Heart left ventricle (tissue), 13 donors: ENCODE results near the gene NUP133.

Experiments
- POLR2A ChIP-seq, 2 donors: fragments of 450-650 bp; IDR thresholded peaks; one replicate each; pipeline ENCODE4 v1.6.1; 2017; ENCODE audit warnings: antibody characterized with exemption in 2 of 2, mild to moderate bottlenecking in 2 of 2, moderate library complexity in 2 of 2
- TF ChIP-seq, protein P1 (sequence below), 12 donors: fragments of 200-600 bp; sonication (generic) in 4 of 12; IDR thresholded peaks; one replicate each; pipeline versions ENCODE4 v1.5.0 to v1.8.0; 2018 to 2022; ENCODE audit warnings: antibody characterized with exemption in 12 of 12, mild to moderate bottlenecking in 5 of 12
- donor health status: ischemic (EF 13 %, LVEDD 7.1; RV severe dilation, severe dysfunction).
- donor health status: DM: no; HTN: yes; CAD: no.
- donor health status: DM: no; HTN: no; CAD: no.
- donor health status: ischemic (EF 25% LVEDD 6.9; RV normal size, moderate dysfunction).
- donor health status: ischemic (EF 25% LVEDD 5.7; RV mildly dilated, moderate dysfunction).
- donor health status: ischemic (EF 35%, LVEDD 5.7; RV mildly dilated, moderate dysfunction).
- donor health status: nonischemic (EF 11% LVEDD 7.7; RV severe dilation, severe dysfunction).
- donor health status: DM: yes; HTN: yes; CAD: no.
- donor health status: PGD.
- donor health status: ischemic (EF 29% LVEDD 5.4; RV normal size, mild dysfunction).
- donor health status: nonischemic (EF 23%, LVEDD 6.1; RV moderate dilation, normal function).

- TF ChIP-seq, protein P1, sequence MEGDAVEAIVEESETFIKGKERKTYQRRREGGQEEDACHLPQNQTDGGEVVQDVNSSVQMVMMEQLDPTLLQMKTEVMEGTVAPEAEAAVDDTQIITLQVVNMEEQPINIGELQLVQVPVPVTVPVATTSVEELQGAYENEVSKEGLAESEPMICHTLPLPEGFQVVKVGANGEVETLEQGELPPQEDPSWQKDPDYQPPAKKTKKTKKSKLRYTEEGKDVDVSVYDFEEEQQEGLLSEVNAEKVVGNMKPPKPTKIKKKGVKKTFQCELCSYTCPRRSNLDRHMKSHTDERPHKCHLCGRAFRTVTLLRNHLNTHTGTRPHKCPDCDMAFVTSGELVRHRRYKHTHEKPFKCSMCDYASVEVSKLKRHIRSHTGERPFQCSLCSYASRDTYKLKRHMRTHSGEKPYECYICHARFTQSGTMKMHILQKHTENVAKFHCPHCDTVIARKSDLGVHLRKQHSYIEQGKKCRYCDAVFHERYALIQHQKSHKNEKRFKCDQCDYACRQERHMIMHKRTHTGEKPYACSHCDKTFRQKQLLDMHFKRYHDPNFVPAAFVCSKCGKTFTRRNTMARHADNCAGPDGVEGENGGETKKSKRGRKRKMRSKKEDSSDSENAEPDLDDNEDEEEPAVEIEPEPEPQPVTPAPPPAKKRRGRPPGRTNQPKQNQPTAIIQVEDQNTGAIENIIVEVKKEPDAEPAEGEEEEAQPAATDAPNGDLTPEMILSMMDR (IDR thresholded peaks at IDR 0.05): no peak
- no peak for TF ChIP-seq POLR2A (IDR thresholded peaks at IDR 0.05)
Observed at GRCh38 chr1:229456016-229456415, 52.1 kb downstream of the NUP133 start.
